GM15510 (cell line): ENCODE results near the gene XRCC3.
A peak's percentile ranks its signal among the peaks of the same experiment; 100 is the strongest.

Experiments used
- POLR2A ChIP-seq: IDR thresholded peaks from 3 replicates; pipeline ENCODE4 v1.6.1; 2011; ENCODE audit warnings: borderline replicate concordance; ENCODE audit not compliant: insufficient read length; ENCODE audit errors: extremely low read depth

Gene XRCC3

GRCh38 chr14:103721334-103722120, 6.3 kb upstream of the XRCC3 start:
- TF ChIP-seq POLR2A, result no peak

DNA sequence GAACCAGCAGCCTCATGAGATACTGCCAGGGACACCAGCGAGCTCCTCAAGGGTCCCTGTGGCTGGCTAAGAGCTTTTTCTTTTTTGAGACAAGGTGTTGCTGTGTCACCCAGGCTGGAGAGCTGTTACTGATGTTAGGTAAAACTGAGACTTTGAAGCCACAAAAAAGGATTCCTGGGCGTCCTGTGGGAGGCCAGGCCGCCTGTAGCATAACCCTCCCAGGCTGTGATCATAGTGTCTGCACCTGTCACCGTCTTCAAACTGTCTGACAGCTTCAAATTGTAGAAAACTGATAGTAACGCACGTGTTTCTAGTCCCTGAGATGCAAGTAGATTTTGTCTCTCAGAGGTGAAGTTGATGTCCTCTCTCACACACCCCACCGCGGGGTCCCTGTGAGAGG, 4.5 kb upstream of the XRCC3 start:
- no peak for TF ChIP-seq POLR2A

DNA sequence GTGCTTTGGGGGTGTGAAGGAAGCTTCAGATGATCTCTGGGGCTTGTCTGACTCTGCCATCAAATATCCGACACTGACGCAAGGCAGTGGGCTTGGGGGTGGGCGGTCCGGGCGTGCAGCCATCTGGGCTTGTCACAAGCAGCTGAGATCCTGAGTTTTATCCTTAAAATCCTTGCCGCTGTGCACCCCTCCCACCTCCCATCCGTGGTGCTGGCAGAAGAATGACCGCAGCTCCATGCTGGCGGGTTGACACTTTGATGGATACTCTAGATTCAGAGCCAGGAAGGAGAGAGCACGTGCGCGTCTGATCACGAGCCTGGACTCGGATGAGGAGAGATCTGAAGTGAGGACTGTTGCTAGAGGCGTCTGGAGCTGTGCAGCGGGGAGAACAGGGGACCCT, 3.3 kb upstream of the XRCC3 start:
- no peak for TF ChIP-seq POLR2A

- no peak for TF ChIP-seq POLR2A
Observed at GRCh38 chr14:103716899-103717411, 1.7 kb upstream of the XRCC3 start.

DNA sequence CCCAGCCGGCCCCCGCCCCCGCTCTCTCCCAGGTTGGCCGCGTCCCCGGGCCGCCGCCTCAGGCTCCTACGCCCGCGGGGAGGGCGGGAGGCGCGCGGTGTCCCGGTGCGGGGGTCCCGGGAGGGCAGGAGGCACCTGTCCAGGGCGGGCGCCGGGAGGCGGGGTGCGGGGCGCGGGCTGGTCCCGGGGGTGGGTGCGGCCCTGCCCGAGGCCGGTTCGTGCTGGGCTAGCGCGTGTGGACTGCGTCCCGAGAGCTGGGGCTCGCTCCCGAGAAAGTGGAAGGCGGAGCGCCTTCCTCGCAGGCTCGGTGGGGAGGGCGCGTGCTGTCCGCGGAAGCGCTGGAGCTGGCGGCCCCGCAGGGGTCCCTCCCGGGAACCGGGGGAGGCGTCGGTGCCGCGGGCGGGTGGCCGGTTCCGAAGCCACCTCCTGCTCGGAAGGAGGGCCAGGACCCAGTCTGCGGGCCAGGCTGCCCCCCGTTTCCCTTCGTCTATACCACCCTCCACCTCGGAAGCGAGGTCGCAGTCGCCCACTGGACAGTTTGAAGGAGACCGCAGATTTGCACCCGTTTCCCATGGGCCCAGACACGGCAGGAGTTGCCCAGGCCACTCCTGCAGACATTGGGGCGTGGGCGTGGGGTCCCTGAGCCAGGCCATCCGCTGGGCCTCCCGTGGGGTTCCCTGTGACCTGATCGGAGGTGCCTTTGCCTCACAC, 995 bp upstream of the XRCC3 start:
- no peak for TF ChIP-seq POLR2A

- TF ChIP-seq POLR2A, result no peak
Observed at GRCh38 chr14:103714063-103714724, 1.1 kb downstream of the XRCC3 start.

DNA sequence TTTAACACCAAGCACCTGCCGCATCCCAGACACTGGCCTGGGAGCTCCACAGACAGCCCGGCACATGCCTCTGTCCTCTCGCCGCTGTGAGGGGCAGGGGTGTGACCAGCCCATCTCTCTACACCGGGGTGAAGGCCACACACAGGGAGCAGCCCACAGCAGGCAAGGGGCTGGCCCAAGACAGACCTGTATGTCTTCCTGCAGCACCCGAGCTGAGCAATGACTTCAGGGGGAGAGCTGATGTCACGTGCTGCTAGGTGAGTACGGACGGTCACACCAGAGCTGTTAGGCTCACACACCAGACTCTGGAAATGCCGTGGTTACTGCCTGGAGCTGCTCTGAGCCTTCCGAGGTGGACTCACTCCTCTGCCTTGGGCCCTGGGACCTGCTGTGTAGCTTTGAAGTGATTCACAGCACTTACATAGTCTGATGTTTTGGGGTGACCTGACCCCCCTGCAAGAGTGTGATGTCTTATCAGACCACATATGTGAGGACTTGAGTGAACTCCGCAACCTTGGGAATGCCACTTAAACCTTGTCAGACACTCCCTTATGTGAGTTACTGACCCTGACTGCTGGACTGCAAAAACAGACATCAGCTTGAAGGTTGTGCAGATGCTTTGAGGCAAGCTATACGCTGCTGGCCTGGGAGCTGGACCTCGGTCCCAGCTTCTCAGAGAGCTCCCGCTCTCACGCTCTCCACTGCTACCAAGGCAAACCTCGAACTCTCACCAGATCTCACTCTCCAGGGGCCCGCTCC, 1.8 kb downstream of the XRCC3 start:
- no peak for TF ChIP-seq POLR2A

- TF ChIP-seq POLR2A, result peak; percentile 5
Observed at GRCh38 chr14:103712633-103713247, 2.5 kb downstream of the XRCC3 start.

DNA sequence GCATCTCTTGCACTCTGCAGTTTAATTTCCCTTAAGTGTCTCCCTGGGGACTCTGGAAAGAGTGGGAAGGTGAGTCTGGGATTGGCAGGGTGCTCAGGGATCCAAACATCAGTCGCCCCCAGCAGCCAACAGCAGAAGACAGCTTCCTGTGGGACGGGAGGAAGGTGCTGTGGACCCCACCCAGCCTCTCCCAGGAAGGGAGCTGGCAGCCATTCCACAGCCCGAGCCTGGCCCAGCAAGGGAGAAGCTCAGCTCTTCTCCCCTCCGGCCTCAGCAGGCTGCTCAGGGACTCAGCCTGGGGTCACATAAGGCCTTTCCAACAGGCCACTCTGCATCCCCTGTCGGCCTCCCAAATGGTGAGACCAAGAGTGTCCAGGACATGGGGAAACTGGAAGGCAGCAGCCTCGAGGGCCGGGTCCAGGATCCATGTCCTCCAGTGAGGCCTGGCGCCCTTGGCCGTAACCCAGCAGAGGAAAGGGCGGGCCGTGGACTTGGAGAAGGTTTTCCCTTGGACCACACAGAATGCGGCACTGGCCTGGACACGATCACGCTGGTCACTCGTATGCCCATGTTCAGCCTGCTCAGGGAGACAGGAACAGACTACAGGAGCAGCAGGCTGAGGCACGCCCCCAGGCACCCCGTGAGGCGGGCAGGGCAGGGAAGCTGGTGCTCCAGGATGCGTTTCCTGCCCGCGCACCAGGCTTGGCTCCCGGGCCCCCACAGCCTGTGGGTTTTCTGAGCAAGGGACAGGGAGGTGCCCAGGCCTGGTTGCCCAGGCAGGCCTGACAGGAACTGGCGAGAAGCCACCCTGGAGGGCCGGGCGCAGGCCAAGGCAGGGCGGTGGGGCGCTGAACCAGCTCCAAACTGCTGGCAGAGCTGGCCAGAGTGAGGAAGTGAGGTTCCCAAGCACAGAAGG, 3.5 kb downstream of the XRCC3 start:
- no peak for TF ChIP-seq POLR2A

DNA sequence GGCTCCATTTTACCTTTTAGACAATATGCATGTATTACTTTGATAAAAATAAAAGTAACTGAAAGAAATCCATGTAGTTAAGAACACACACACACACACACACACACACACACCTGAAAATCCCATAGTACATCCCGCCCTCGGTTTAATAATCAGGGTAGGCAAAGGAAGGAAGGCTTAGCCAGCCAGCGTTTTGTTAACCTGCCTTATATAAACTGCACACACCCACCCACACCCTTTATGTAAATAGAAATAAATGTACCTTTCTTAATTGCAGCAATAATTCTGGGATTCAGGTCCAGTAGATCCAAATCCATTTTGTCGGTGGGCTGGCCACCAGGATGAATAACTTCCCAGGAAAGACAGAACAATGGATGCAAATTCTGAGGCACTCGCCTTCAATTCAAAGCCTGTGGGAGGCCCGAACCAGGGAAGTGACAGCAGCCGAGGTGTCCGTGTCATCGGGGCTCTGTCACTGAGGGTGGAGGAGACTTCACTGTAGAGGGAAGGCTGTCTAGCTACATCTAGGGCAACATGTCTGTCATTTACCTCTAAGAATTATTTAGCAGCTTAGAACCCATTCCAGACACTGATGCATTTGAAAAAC, 4.4 kb downstream of the XRCC3 start:
- TF ChIP-seq POLR2A, result no peak

DNA sequence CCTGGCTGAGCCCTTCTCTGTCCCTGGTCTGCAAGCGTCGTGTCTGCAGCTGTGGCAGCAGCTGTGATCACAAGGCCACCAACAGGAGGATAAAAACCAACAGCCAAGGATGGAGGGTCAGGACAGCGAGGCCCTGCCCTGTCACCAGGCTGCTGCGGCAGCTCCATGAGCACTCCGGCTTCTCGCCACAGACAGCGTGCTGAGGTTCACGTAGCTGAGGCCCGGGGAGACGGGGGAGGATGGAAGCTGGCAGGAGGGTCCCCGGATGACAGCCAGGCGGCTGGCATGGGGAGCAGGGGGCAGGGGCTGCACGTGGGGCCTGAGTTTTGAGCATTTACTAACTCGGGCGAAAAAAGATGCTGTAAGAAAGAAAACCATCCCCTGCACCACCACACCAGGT, 5.4 kb downstream of the XRCC3 start:
- TF ChIP-seq POLR2A, result no peak

DNA sequence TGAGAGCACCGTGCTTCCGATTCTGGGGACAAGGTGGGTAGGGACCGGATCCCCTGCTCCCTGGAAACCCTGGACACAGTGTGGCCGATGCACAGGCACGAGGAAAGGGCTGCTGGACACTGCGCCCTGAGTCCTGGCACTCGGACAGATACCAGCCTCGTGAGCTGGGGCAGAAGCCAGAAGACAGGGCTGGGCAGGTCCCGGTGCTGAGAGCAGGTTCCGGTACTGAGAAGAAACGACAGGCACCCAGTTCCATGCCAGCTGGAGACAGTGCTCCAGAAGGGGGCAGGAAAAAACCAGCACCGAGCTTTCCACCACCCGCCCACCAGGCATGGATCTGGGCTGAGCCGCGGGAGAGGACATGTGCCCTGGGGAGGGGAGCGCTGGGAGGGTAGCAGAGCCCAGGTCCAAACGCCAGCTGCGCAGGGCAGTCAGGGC, 6.5 kb downstream of the XRCC3 start:
- no peak for TF ChIP-seq POLR2A
